Heart left ventricle (tissue), 13 donors: Measurements from ENCODE around the gene SORCS2.

Source experiments
- CTCF ChIP-seq, 12 donors: fragments of 200-600 bp; sonication (generic) in 4 of 12; IDR thresholded peaks; one replicate each; pipeline versions ENCODE4 v1.5.0 to v1.8.0; 2018 to 2022; ENCODE audit warnings: antibody characterized with exemption in 12 of 12, mild to moderate bottlenecking in 5 of 12
- POLR2A ChIP-seq, 2 donors: fragments of 450-650 bp; IDR thresholded peaks; one replicate each; pipeline ENCODE4 v1.6.1; 2017; ENCODE audit warnings: antibody characterized with exemption in 2 of 2, mild to moderate bottlenecking in 2 of 2, moderate library complexity in 2 of 2
- donor health status: ischemic (EF 13 %, LVEDD 7.1; RV severe dilation, severe dysfunction).
- donor health status: DM: no; HTN: yes; CAD: no.
- donor health status: DM: no; HTN: no; CAD: no.
- donor health status: ischemic (EF 25% LVEDD 6.9; RV normal size, moderate dysfunction).
- donor health status: ischemic (EF 25% LVEDD 5.7; RV mildly dilated, moderate dysfunction).
- donor health status: ischemic (EF 35%, LVEDD 5.7; RV mildly dilated, moderate dysfunction).
- donor health status: nonischemic (EF 11% LVEDD 7.7; RV severe dilation, severe dysfunction).
- donor health status: DM: yes; HTN: yes; CAD: no.
- donor health status: PGD.
- donor health status: ischemic (EF 29% LVEDD 5.4; RV normal size, mild dysfunction).
- donor health status: nonischemic (EF 23%, LVEDD 6.1; RV moderate dilation, normal function).

GRCh38 chr4:7332216-7333023, 140.1 kb downstream of the SORCS2 start:
- TF ChIP-seq CTCF (IDR thresholded peaks at IDR 0.05) (no peak), POLR2A (IDR thresholded peaks at IDR 0.05) (no peak)
